ENCODE data around the gene RALGPS1.

- TF ChIP-seq CTCF (IDR thresholded peaks at IDR 0.05; ENCODE audit: poor library complexity) = no peak
- no peak for TF ChIP-seq EZH2 (IDR thresholded peaks at IDR 0.05; ENCODE audit: borderline replicate concordance)
- no peak for TF ChIP-seq EZH2phosphoT487 (IDR thresholded peaks at IDR 0.05; ENCODE audit: low read depth, severe bottlenecking, unreplicated experiment)
Observed at GRCh38 chr9:127185181-127185580, 270.6 kb downstream of the RALGPS1 start.
